SK-N-SH (cell line): ENCODE data around the gene RASGEF1C.

Experiments
- RXRA ChIP-seq: IDR thresholded peaks from 2 replicates; pipeline ENCODE4 v1.4.0; 2012; ENCODE audit warnings: low read depth, mild to moderate bottlenecking, borderline replicate concordance
- SIN3A ChIP-seq: IDR thresholded peaks from 2 replicates; pipeline ENCODE4 v1.6.1; 2012; ENCODE audit warnings: low read depth, mild to moderate bottlenecking, low read length, moderate library complexity, borderline replicate concordance
- SMC3 ChIP-seq: IDR thresholded peaks from 2 replicates; pipeline ENCODE4 v1.6.1; 2012; ENCODE audit warnings: low read depth, low read length, improper control_type of control experiment
- TF ChIP-seq, protein P1 (sequence below): fragments of 200-600 bp; sonication (generic); IDR thresholded peaks from 2 replicates; pipeline ENCODE4 v1.6.1; 2017; ENCODE audit warnings: antibody characterized with exemption, mild to moderate bottlenecking, moderate library complexity
- TF ChIP-seq, protein P2 (sequence below): IDR thresholded peaks from 2 replicates; pipeline ENCODE4; 2012
- TF ChIP-seq, protein P3 (sequence below): IDR thresholded peaks from 2 replicates; pipeline ENCODE4 v1.6.1; 2012; ENCODE audit warnings: mild to moderate bottlenecking, low read depth, low read length, moderate library complexity
- TF ChIP-seq, protein P4 (sequence below): IDR thresholded peaks from 2 replicates; pipeline ENCODE4 v1.4.0; 2012; ENCODE audit warnings: low read depth
- TF ChIP-seq, protein P5 (sequence below): IDR thresholded peaks from 2 replicates; pipeline ENCODE4 v1.4.0; 2012; ENCODE audit warnings: low read depth, borderline replicate concordance

DNA sequence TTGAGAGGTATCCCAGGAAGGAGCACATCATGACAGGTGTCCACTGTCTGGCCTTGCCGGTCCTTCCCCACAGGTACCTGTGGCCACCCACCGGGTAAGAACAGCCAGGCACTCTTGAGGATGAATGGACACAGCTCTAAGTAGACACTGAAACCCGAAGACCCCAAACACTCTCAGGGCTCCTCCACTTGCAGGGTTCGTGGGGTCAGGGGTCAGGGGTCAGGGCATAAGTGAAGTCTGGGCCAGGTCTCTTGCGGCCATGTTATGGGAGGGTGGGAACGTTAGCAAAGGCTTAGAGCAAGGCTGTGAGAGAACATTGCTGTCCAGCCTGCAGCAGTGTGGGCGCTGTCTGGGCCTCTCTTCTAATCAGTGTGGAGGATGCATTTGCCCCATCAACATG, 42.9 kb upstream of the RASGEF1C start:
- TF ChIP-seq SIN3A (no peak), RXRA (no peak), SMC3 (no peak)
- TF ChIP-seq, protein P1, sequence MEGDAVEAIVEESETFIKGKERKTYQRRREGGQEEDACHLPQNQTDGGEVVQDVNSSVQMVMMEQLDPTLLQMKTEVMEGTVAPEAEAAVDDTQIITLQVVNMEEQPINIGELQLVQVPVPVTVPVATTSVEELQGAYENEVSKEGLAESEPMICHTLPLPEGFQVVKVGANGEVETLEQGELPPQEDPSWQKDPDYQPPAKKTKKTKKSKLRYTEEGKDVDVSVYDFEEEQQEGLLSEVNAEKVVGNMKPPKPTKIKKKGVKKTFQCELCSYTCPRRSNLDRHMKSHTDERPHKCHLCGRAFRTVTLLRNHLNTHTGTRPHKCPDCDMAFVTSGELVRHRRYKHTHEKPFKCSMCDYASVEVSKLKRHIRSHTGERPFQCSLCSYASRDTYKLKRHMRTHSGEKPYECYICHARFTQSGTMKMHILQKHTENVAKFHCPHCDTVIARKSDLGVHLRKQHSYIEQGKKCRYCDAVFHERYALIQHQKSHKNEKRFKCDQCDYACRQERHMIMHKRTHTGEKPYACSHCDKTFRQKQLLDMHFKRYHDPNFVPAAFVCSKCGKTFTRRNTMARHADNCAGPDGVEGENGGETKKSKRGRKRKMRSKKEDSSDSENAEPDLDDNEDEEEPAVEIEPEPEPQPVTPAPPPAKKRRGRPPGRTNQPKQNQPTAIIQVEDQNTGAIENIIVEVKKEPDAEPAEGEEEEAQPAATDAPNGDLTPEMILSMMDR, result no peak
- TF ChIP-seq, protein P2, sequence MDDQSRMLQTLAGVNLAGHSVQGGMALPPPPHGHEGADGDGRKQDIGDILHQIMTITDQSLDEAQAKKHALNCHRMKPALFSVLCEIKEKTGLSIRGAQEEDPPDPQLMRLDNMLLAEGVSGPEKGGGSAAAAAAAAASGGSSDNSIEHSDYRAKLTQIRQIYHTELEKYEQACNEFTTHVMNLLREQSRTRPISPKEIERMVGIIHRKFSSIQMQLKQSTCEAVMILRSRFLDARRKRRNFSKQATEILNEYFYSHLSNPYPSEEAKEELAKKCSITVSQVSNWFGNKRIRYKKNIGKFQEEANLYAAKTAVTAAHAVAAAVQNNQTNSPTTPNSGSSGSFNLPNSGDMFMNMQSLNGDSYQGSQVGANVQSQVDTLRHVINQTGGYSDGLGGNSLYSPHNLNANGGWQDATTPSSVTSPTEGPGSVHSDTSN, result no peak
- TF ChIP-seq, protein P3, sequence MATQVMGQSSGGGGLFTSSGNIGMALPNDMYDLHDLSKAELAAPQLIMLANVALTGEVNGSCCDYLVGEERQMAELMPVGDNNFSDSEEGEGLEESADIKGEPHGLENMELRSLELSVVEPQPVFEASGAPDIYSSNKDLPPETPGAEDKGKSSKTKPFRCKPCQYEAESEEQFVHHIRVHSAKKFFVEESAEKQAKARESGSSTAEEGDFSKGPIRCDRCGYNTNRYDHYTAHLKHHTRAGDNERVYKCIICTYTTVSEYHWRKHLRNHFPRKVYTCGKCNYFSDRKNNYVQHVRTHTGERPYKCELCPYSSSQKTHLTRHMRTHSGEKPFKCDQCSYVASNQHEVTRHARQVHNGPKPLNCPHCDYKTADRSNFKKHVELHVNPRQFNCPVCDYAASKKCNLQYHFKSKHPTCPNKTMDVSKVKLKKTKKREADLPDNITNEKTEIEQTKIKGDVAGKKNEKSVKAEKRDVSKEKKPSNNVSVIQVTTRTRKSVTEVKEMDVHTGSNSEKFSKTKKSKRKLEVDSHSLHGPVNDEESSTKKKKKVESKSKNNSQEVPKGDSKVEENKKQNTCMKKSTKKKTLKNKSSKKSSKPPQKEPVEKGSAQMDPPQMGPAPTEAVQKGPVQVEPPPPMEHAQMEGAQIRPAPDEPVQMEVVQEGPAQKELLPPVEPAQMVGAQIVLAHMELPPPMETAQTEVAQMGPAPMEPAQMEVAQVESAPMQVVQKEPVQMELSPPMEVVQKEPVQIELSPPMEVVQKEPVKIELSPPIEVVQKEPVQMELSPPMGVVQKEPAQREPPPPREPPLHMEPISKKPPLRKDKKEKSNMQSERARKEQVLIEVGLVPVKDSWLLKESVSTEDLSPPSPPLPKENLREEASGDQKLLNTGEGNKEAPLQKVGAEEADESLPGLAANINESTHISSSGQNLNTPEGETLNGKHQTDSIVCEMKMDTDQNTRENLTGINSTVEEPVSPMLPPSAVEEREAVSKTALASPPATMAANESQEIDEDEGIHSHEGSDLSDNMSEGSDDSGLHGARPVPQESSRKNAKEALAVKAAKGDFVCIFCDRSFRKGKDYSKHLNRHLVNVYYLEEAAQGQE, result no peak
- TF ChIP-seq, protein P4, sequence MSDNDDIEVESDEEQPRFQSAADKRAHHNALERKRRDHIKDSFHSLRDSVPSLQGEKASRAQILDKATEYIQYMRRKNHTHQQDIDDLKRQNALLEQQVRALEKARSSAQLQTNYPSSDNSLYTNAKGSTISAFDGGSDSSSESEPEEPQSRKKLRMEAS, result no peak
- TF ChIP-seq, protein P5, sequence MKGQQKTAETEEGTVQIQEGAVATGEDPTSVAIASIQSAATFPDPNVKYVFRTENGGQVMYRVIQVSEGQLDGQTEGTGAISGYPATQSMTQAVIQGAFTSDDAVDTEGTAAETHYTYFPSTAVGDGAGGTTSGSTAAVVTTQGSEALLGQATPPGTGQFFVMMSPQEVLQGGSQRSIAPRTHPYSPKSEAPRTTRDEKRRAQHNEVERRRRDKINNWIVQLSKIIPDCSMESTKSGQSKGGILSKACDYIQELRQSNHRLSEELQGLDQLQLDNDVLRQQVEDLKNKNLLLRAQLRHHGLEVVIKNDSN, result no peak
